Measurements from ENCODE around the gene GOLGA8M.
"Not testable (repeated sequence)": the region's sequence is repeated elsewhere in the genome, so short reads cannot be mapped to it uniquely, and the experiment has no call there.

GOLGA8M gene

GRCh38 chr15:28660750-28661149, 51.5 kb downstream of the GOLGA8M start:
- not testable (repeated sequence) for DNase-seq

DNA sequence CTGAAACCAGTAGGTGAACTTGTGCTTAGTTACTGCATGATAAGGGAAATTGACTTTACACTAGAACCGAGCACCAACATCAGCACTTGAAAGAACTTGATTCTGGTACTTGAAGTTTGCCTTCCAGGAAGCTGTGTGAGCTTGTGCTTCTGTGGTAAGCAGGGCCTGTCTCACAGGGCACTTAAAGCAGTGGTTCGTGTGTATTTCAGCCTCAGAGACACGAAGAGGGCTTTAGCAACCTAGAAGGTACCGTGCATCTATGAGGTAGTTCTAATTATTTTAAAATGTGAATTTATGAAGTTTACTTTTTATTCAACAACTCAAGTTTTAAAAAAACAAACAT, 56.2 kb downstream of the GOLGA8M start:
- DNase-seq: not testable (repeated sequence)

GRCh38 chr15:28655329-28656017, 56.7 kb downstream of the GOLGA8M start:
- not testable (repeated sequence) for DNase-seq

- not testable (repeated sequence) for DNase-seq
Measured at GRCh38 chr15:28654194-28654593, 58.0 kb downstream of the GOLGA8M start.

GRCh38 chr15:28652538-28652937, 59.7 kb downstream of the GOLGA8M start:
- DNase-seq: not testable (repeated sequence)

Measured in activated CD8-positive, alpha-beta memory T cell treated with anti-CD3 and anti-CD28 coated beads, Interleukin-2, amount 50 U/mL, for 4 hours (primary cell).